Suppressor macrophage treated with lipopolysaccharide for 4 hours (primary cell): ENCODE measurements around the gene TMEM132C.

ENCODE experiments used
- DNase-seq: peaks from one replicate; pipeline ENCODE4 v3.0.0-alpha.2; 2020

TMEM132C gene

GRCh38 chr12:128339631-128340030 is 72.7 kb downstream of the TMEM132C start:
- no peak for DNase-seq

- DNase-seq = no peak
Measured at GRCh38 chr12:128353301-128353700, 86.3 kb downstream of the TMEM132C start.

GRCh38 chr12:128356547-128356946 is 89.6 kb downstream of the TMEM132C start:
- no peak for DNase-seq

GRCh38 chr12:128361400-128361995 is 94.5 kb downstream of the TMEM132C start:
- no peak for DNase-seq

GRCh38 chr12:128365032-128365431 is 98.1 kb downstream of the TMEM132C start:
- DNase-seq = no peak

GRCh38 chr12:128365651-128366231 is 98.8 kb downstream of the TMEM132C start:
- no peak for DNase-seq

- DNase-seq = no peak
Measured at GRCh38 chr12:128367961-128368360, 101.0 kb downstream of the TMEM132C start.

GRCh38 chr12:128381541-128381940 is 114.6 kb downstream of the TMEM132C start:
- no peak for DNase-seq

- DNase-seq = no peak
Measured at GRCh38 chr12:128381946-128382345, 115.0 kb downstream of the TMEM132C start.

GRCh38 chr12:128382946-128383345 is 116.0 kb downstream of the TMEM132C start:
- no peak for DNase-seq

GRCh38 chr12:128383357-128383937 is 116.5 kb downstream of the TMEM132C start:
- DNase-seq = no peak

GRCh38 chr12:128385736-128386135 is 118.8 kb downstream of the TMEM132C start:
- DNase-seq = no peak

- peak; percentile 37 for DNase-seq
Measured at GRCh38 chr12:128387811-128388422, 120.9 kb downstream of the TMEM132C start.

- DNase-seq = no peak
Measured at GRCh38 chr12:128388461-128389000, 121.6 kb downstream of the TMEM132C start.

- no peak for DNase-seq
Measured at GRCh38 chr12:128393346-128393745, 126.4 kb downstream of the TMEM132C start.

- no peak for DNase-seq
Measured at GRCh38 chr12:128394137-128394536, 127.2 kb downstream of the TMEM132C start.

- DNase-seq = no peak
Measured at GRCh38 chr12:128399253-128399652, 132.3 kb downstream of the TMEM132C start.

GRCh38 chr12:128402486-128403243 is 135.7 kb downstream of the TMEM132C start:
- no peak for DNase-seq

GRCh38 chr12:128408669-128409068 is 141.7 kb downstream of the TMEM132C start:
- no peak for DNase-seq

GRCh38 chr12:128415036-128415560 is 148.1 kb downstream of the TMEM132C start:
- no peak for DNase-seq

- DNase-seq = no peak
Measured at GRCh38 chr12:128418944-128419343, 152.0 kb downstream of the TMEM132C start.

GRCh38 chr12:128420163-128420562 is 153.2 kb downstream of the TMEM132C start:
- no peak for DNase-seq

- no peak for DNase-seq
Measured at GRCh38 chr12:128421375-128421774, 154.4 kb downstream of the TMEM132C start.
